GM18511 (cell line): ENCODE measurements around the gene EIF1AD.
"Not testable (repeated sequence)": the region's sequence is repeated elsewhere in the genome, so short reads cannot be mapped to it uniquely, and the experiment has no call there.

Source experiments
- ATAC-seq: cut with Tn5 transposase; IDR thresholded peaks from one replicate; pipeline ENCODE4 v1.9.1; 2021; ENCODE audit warnings: mild to moderate bottlenecking, moderate library complexity; ENCODE audit not compliant: unreplicated experiment

The EIF1AD gene

GRCh38 chr11:66022401-66023185 lies 20.6 kb upstream of the EIF1AD start:
- ATAC-seq, result no peak

GRCh38 chr11:66020618-66021357 lies 18.8 kb upstream of the EIF1AD start:
- no peak for ATAC-seq

GRCh38 chr11:66020212-66020611 lies 18.3 kb upstream of the EIF1AD start:
- no peak for ATAC-seq

- no peak for ATAC-seq
These were observed 15.4 kb upstream of the EIF1AD start for GRCh38 chr11:66017321-66017720.

- ATAC-seq, result no peak
These were observed 14.8 kb upstream of the EIF1AD start for GRCh38 chr11:66016793-66017177.

GRCh38 chr11:66015936-66016792 lies 14.2 kb upstream of the EIF1AD start:
- no peak for ATAC-seq

GRCh38 chr11:66015454-66015881 lies 13.5 kb upstream of the EIF1AD start:
- no peak for ATAC-seq

GRCh38 chr11:66014804-66015453 lies 13.0 kb upstream of the EIF1AD start:
- ATAC-seq, result no peak

- ATAC-seq, result no peak
These were observed 11.8 kb upstream of the EIF1AD start for GRCh38 chr11:66013762-66014100.

GRCh38 chr11:66012946-66013761 lies 11.2 kb upstream of the EIF1AD start:
- no peak for ATAC-seq

- no peak for ATAC-seq
These were observed 10.5 kb upstream of the EIF1AD start for GRCh38 chr11:66012371-66012945.

GRCh38 chr11:66011785-66012303 lies 9.9 kb upstream of the EIF1AD start, which contains the start of gene CST6:
CST6 (plus strand) TSS chr11:66012008; CDS start chr11:66012045, 37 bp downstream.
- no peak for ATAC-seq

GRCh38 chr11:66011239-66011784 lies 9.4 kb upstream of the EIF1AD start:
- no peak for ATAC-seq

- not testable (repeated sequence) for ATAC-seq
These were observed 8.1 kb upstream of the EIF1AD start for GRCh38 chr11:66010036-66010435.

- ATAC-seq, result no peak
These were observed 6.6 kb upstream of the EIF1AD start for GRCh38 chr11:66008468-66009101.

GRCh38 chr11:66008095-66008467 lies 6.1 kb upstream of the EIF1AD start:
- ATAC-seq, result no peak

- ATAC-seq, result no peak
These were observed 5.3 kb upstream of the EIF1AD start for GRCh38 chr11:66007201-66007634.

GRCh38 chr11:66006891-66007176 lies 4.9 kb upstream of the EIF1AD start:
- no peak for ATAC-seq
